WTC11 (cell line): ENCODE results near the gene ZNF593. TPM values are rescaled to one million over a fixed set of nuclear protein-coding genes. Genes with fewer than 3 reads are reported as not detected.
A peak's percentile ranks its signal among the peaks of the same experiment; 100 is the strongest.

Source experiments
- ATAC-seq: fragments of 200-7000 bp; cut with Tn5 transposase; 2 replicates; pipeline ENCODE4 v1.10.0; 2021; ENCODE audit warnings: mild to moderate bottlenecking, moderate library complexity
- Bru-seq: library from RNA; stranded (reverse); fragments of 400-500 nt; gene quantifications from one replicate; lab custom pipeline; 2021; lab: Mats Ljungman, UMichigan
- CTCF ChIA-PET: fragments of 300-600 bp; sonication (Branson Sonifier 250); formaldehyde crosslinking; loops from one replicate; lab custom pipeline; 2021; ENCODE audit warnings: antibody characterized with exemption; lab: Charles Lee
- POLR2A ChIA-PET: fragments of 350-600 bp; sonication (Branson Sonifier 250); formaldehyde crosslinking; loops from one replicate; lab custom pipeline; 2021; ENCODE audit warnings: antibody characterized with exemption; lab: Charles Lee
- DNase-seq: peaks from one replicate; pipeline ENCODE4 v3.0.0; 2021; ENCODE audit warnings: low spot score
- H3K27ac Mint-ChIP-seq: 2 replicates; pipeline ENCODE4 v1.8.0; 2021; ENCODE audit warnings: mixed read lengths
- H3K27me3 Mint-ChIP-seq: 2 replicates; pipeline ENCODE4 v1.8.0; 2021; ENCODE audit warnings: low read depth, mild to moderate bottlenecking, moderate library complexity, mixed read lengths
- H3K36me3 Mint-ChIP-seq: 2 replicates; pipeline ENCODE4 v1.8.0; 2021; ENCODE audit warnings: mixed read lengths
- H3K4me1 Mint-ChIP-seq: 2 replicates; pipeline ENCODE4 v1.8.0; 2022; ENCODE audit warnings: mixed read lengths
- H3K4me3 Mint-ChIP-seq: 2 replicates; pipeline ENCODE4 v1.8.0; 2021; ENCODE audit warnings: mild to moderate bottlenecking, moderate library complexity, mixed read lengths
- H3K9me3 Mint-ChIP-seq: 2 replicates; pipeline ENCODE4 v1.8.0; 2021; ENCODE audit warnings: mixed read lengths
- AFF4 ChIP-seq: sonication (generic); formaldehyde crosslinking; IDR thresholded peaks from 2 replicates; pipeline ENCODE4 v1.8.1; 2023; ENCODE audit warnings: mild to moderate bottlenecking, missing genetic modification reagents, borderline replicate concordance
- CREB1 ChIP-seq: sonication (generic); formaldehyde crosslinking; IDR thresholded peaks from 2 replicates; pipeline ENCODE4 v1.8.0; 2023; ENCODE audit warnings: mild to moderate bottlenecking, missing genetic modification reagents
- CREM ChIP-seq: sonication (generic); formaldehyde crosslinking; IDR thresholded peaks from 2 replicates; pipeline ENCODE4 v1.8.1; 2022; ENCODE audit warnings: mild to moderate bottlenecking, missing genetic modification reagents, moderate library complexity
- FOXP1 ChIP-seq: sonication (generic); formaldehyde crosslinking; IDR thresholded peaks from 2 replicates; pipeline ENCODE4 v1.8.0; 2022; ENCODE audit warnings: missing genetic modification reagents, mild to moderate bottlenecking, moderate library complexity, borderline replicate concordance
- GTF2I ChIP-seq: fragments of 250-450 bp; sonication (Bioruptor Pico); conservative IDR thresholded peaks from 2 replicates; pipeline ENCODE4 v1.4.0; 2021; ENCODE audit warnings: mild to moderate bottlenecking
- IRF2 ChIP-seq: sonication (generic); formaldehyde crosslinking; IDR thresholded peaks from 2 replicates; pipeline ENCODE4 v1.8.0; 2022; ENCODE audit warnings: low read depth, missing genetic modification reagents, borderline replicate concordance
- NFE2L1 ChIP-seq: sonication (generic); formaldehyde crosslinking; IDR thresholded peaks from 2 replicates; pipeline ENCODE4 v1.8.1; 2023; ENCODE audit warnings: missing genetic modification reagents
- OVOL2 ChIP-seq: fragments of 250-450 bp; sonication (Bioruptor Pico); IDR thresholded peaks from 2 replicates; pipeline ENCODE4 v1.9.0; 2021; ENCODE audit warnings: mild to moderate bottlenecking, borderline replicate concordance
- PRDM15 ChIP-seq: sonication (generic); formaldehyde crosslinking; IDR thresholded peaks from 2 replicates; pipeline ENCODE4 v1.8.0; 2022; ENCODE audit warnings: missing genetic modification reagents
- PRRX2 ChIP-seq: fragments of 250-450 bp; sonication (Bioruptor Pico); IDR thresholded peaks from 2 replicates; pipeline ENCODE4 v1.8.0; 2021; ENCODE audit warnings: mild to moderate bottlenecking
- TEAD4 ChIP-seq: sonication (generic); formaldehyde crosslinking; IDR thresholded peaks from 2 replicates; pipeline ENCODE4 v1.8.0; 2022; ENCODE audit warnings: mild to moderate bottlenecking, missing genetic modification reagents
- TP53 ChIP-seq: sonication (generic); formaldehyde crosslinking; IDR thresholded peaks from 2 replicates; pipeline ENCODE4 v1.8.1; 2023; ENCODE audit warnings: mild to moderate bottlenecking, missing genetic modification reagents
- USF1 ChIP-seq: sonication (generic); formaldehyde crosslinking; IDR thresholded peaks from 2 replicates; pipeline ENCODE4 v1.8.0; 2022; ENCODE audit warnings: mild to moderate bottlenecking, missing genetic modification reagents
- ZNF138 ChIP-seq: sonication (generic); formaldehyde crosslinking; conservative IDR thresholded peaks from 2 replicates; pipeline ENCODE4 v1.8.1; 2022; ENCODE audit warnings: mild to moderate bottlenecking, moderate library complexity, missing genetic modification reagents
- ZNF219 ChIP-seq: sonication (generic); formaldehyde crosslinking; IDR thresholded peaks from 2 replicates; pipeline ENCODE4 v1.8.0; 2023; ENCODE audit warnings: missing genetic modification reagents, mild to moderate bottlenecking, borderline replicate concordance
- ZNF317 ChIP-seq: sonication (generic); formaldehyde crosslinking; IDR thresholded peaks from 2 replicates; pipeline ENCODE4 v1.8.1; 2023; ENCODE audit warnings: low read depth, mild to moderate bottlenecking, moderate library complexity, missing genetic modification reagents, borderline replicate concordance
- ZNF396 ChIP-seq: fragments of 250-450 bp; sonication (Bioruptor Pico); IDR thresholded peaks from 2 replicates; pipeline ENCODE4 v1.8.0; 2021; ENCODE audit warnings: mild to moderate bottlenecking, moderate library complexity, borderline replicate concordance
- ZNF416 ChIP-seq: fragments of 250-450 bp; sonication (Bioruptor Pico); IDR thresholded peaks from 2 replicates; pipeline ENCODE4 v1.9.0; 2021; ENCODE audit warnings: mild to moderate bottlenecking, inconsistent platforms
- ZNF512 ChIP-seq: sonication (generic); formaldehyde crosslinking; IDR thresholded peaks from 2 replicates; pipeline ENCODE4 v1.8.1; 2022; ENCODE audit warnings: missing genetic modification reagents, borderline replicate concordance
- long read RNA-seq, 3 experiments: library from RNA in 1 of 3; library from capped mRNA in 1 of 3; library from polyadenylated mRNA in 1 of 3; unstranded in 2 of 3; stranded (forward) in 1 of 3; transcript quantifications; one replicate each; pipeline ENCODE4 v2.0.0, GENCODE V29; 2021
- total RNA-seq: library from RNA; stranded (reverse); gene quantifications from 3 replicates; pipeline ENCODE4 v1.2.3, GENCODE V29; 2021
- TF ChIP-seq, protein P1 (sequence below): sonication (generic); formaldehyde crosslinking; IDR thresholded peaks from 2 replicates; pipeline ENCODE4 v1.8.1; 2023; ENCODE audit warnings: mild to moderate bottlenecking, missing genetic modification reagents
- TF ChIP-seq, protein P2 (sequence below): sonication (generic); formaldehyde crosslinking; IDR thresholded peaks from 2 replicates; pipeline ENCODE4 v1.8.1; 2023; ENCODE audit warnings: mild to moderate bottlenecking, missing genetic modification reagents, moderate library complexity

The ZNF593 gene
- total RNA-seq (39.6 to 49.1 TPM (median 43.3 TPM) in 3 replicates), Bru-seq, nascent RNA (percentile 74 among the genes with signal in this experiment)
- long read RNA-seq, experiment 1, transcript ZNF593-202 (3 exons, 675 nt), result major isoform, 23 of 27 reads
- long read RNA-seq, experiment 1, partial matches to known transcripts, result 0 of 27 reads
- long read RNA-seq, experiment 1, other reads (novel, unspliced or antisense), result 3 of 27 reads
- long read RNA-seq, experiment 2, transcript ZNF593-202 (3 exons, 675 nt), result major isoform, 34 of 38 reads
- long read RNA-seq, experiment 2, partial matches to known transcripts, result 2 of 38 reads
- long read RNA-seq, experiment 2, other reads (novel, unspliced or antisense), result 2 of 38 reads
- long read RNA-seq, experiment 3, partial matches to known transcripts, result 0 of 1 reads
- long read RNA-seq, experiment 3, other reads (novel, unspliced or antisense), result 0 of 1 reads

GRCh38 chr1:26169669-26170471 is at the start of gene ZNF593:
ZNF593 (plus strand) TSS chr1:26169908; CDS start chr1:26169984, 76 bp downstream.
- CTCF ChIA-PET, result interaction anchor here (0.6 to 4.0 kb wide), 56 partner anchors 9 to 1443 kb away, joined by 3 to 61 read pairs (median 5); partner anchors contain the start of genes CATSPER4, CEP85, FAM110D and PDIK1L
- DNase-seq (peak; percentile 92), ATAC-seq (peak; percentile 76)
- Mint-ChIP-seq H3K27ac (peak within 1 kb of the TSS; percentile 65; the same call in 1 of the 2 replicates), H3K36me3 (no peaks in the 10 kb centered on the region), H3K27me3 (peaks cover 14% of the 10 kb centered on the region), H3K4me1 (peaks cover 31% of the 10 kb centered on the region), H3K4me3 (peak within 1 kb of the TSS; percentile 85), H3K9me3 (no peaks in the 10 kb centered on the region)
- POLR2A ChIA-PET, result interaction anchor here (0.6 to 1.8 kb wide), 4 partner anchors 13 to 65 kb away, joined by 4 to 9 read pairs (median 6); partner anchors contain the start of genes CATSPER4 and CEP85
- no peak for TF ChIP-seq GTF2I (CRISPR knock-in tag)
- no peak for TF ChIP-seq OVOL2
- no peak for TF ChIP-seq IRF2
- peak; percentile 72; the same call in 1 of the 2 replicates for TF ChIP-seq USF1
- no peak for TF ChIP-seq ZNF396
- no peak for TF ChIP-seq ZNF219 (CRISPR knock-in tag)
- no peak for TF ChIP-seq PRRX2
- TF ChIP-seq ZNF138 (CRISPR knock-in tag), result no peak
- peak; percentile 90 for TF ChIP-seq FOXP1
- TF ChIP-seq, protein P1, sequence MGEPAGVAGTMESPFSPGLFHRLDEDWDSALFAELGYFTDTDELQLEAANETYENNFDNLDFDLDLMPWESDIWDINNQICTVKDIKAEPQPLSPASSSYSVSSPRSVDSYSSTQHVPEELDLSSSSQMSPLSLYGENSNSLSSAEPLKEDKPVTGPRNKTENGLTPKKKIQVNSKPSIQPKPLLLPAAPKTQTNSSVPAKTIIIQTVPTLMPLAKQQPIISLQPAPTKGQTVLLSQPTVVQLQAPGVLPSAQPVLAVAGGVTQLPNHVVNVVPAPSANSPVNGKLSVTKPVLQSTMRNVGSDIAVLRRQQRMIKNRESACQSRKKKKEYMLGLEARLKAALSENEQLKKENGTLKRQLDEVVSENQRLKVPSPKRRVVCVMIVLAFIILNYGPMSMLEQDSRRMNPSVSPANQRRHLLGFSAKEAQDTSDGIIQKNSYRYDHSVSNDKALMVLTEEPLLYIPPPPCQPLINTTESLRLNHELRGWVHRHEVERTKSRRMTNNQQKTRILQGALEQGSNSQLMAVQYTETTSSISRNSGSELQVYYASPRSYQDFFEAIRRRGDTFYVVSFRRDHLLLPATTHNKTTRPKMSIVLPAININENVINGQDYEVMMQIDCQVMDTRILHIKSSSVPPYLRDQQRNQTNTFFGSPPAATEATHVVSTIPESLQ, result no peak
- TF ChIP-seq, protein P2, sequence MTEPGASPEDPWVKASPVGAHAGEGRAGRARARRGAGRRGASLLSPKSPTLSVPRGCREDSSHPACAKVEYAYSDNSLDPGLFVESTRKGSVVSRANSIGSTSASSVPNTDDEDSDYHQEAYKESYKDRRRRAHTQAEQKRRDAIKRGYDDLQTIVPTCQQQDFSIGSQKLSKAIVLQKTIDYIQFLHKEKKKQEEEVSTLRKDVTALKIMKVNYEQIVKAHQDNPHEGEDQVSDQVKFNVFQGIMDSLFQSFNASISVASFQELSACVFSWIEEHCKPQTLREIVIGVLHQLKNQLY (CRISPR knock-in tag), result 0 out of 2 replicates have a peak, but pooled peaks have one; percentile 77
- TF ChIP-seq NFE2L1, result 0 out of 2 replicates have a peak, but pooled peaks have one; percentile 26
- TF ChIP-seq CREM, result peak; percentile 99
- peak; percentile 75; the same call in 1 of the 2 replicates for TF ChIP-seq CREB1 (CRISPR knock-in tag)
- TF ChIP-seq ZNF416 (CRISPR knock-in tag), result no peak
- TF ChIP-seq PRDM15 (CRISPR knock-in tag), result no peak
- no peak for TF ChIP-seq AFF4 (CRISPR knock-in tag)
- TF ChIP-seq ZNF317, result 0 out of 2 replicates have a peak, but pooled peaks have one; percentile 11
- peak; percentile 68; the same call in 1 of the 2 replicates for TF ChIP-seq TEAD4
- no peak for TF ChIP-seq ZNF512
- no peak for TF ChIP-seq TP53 (CRISPR knock-in tag)
